OCI-LY3 (cell line): ENCODE data around the gene FAM53B.

Experiments used
- H2AFZ ChIP-seq: fragments of 200-600, 300-600 bp; shearing (Covaris generic); 2 replicates; pipeline ENCODE4 v1.6.0; 2014; ENCODE audit warnings: antibody characterized with exemption, low read depth, low read length
- H3K27ac ChIP-seq: fragments of 200-600, 300-600 bp; sonication (generic); 2 replicates; pipeline ENCODE4 v1.5.1; 2014; ENCODE audit warnings: mild to moderate bottlenecking, low read length, moderate library complexity, mixed read lengths
- H3K27me3 ChIP-seq: fragments of 200-600, 300-600 bp; sonication (generic); 2 replicates; pipeline ENCODE4 v1.6.1; 2014; ENCODE audit warnings: low read depth, low read length, mixed read lengths
- H3K36me3 ChIP-seq: fragments of 200-600, 300-600 bp; sonication (generic); replicated peaks from 2 replicates; pipeline ENCODE3; 2014; ENCODE audit warnings: low read depth, low read length, mixed read lengths
- H3K4me1 ChIP-seq: fragments of 300-600, 200-600 bp; sonication (generic); 2 replicates; pipeline ENCODE4 v1.6.1; 2014; ENCODE audit warnings: low read length, mixed read lengths
- H3K4me2 ChIP-seq: fragments of 200-600, 300-600 bp; sonication (generic); 2 replicates; pipeline ENCODE4 v1.6.1; 2014; ENCODE audit warnings: low read length, mixed read lengths
- H3K4me3 ChIP-seq: fragments of 300-600, 200-600 bp; sonication (generic); 2 replicates; pipeline ENCODE4 v1.5.1; 2014; ENCODE audit warnings: antibody characterized with exemption, mild to moderate bottlenecking, low read length, moderate library complexity
- H3K79me2 ChIP-seq: fragments of 300-600, 200-600 bp; shearing (Covaris generic); 2 replicates; pipeline ENCODE4 v1.6.1; 2014; ENCODE audit warnings: mild to moderate bottlenecking, low read length, mixed read lengths
- H3K9ac ChIP-seq: fragments of 300-600, 200-600 bp; shearing (Covaris generic); 2 replicates; pipeline ENCODE4 v1.6.0; 2014; ENCODE audit warnings: mild to moderate bottlenecking, low read length, moderate library complexity
- H3K9me3 ChIP-seq: fragments of 200-600, 300-600 bp; shearing (Covaris generic); 2 replicates; pipeline ENCODE4 v1.6.1; 2014; ENCODE audit warnings: low read length, mixed read lengths; ENCODE audit not compliant: insufficient read depth
- H4K20me1 ChIP-seq: fragments of 200-600, 300-600 bp; sonication (generic); 2 replicates; pipeline ENCODE4 v1.6.1; 2016; ENCODE audit warnings: low read length, mixed read lengths; ENCODE audit not compliant: insufficient read depth
- EZH2phosphoT487 ChIP-seq: fragments of 200-600 bp; shearing (Covaris generic); IDR thresholded peaks from 2 replicates; pipeline ENCODE4 v1.6.1; 2018; ENCODE audit warnings: antibody characterized with exemption, mixed run types, low read depth
- TF ChIP-seq, protein P1 (sequence below): fragments of 200-600, 300-600 bp; sonication (generic); IDR thresholded peaks from 2 replicates; pipeline ENCODE4 v1.5.1; 2014; ENCODE audit warnings: antibody characterized with exemption, low read length, low read depth

FAM53B gene

DNA sequence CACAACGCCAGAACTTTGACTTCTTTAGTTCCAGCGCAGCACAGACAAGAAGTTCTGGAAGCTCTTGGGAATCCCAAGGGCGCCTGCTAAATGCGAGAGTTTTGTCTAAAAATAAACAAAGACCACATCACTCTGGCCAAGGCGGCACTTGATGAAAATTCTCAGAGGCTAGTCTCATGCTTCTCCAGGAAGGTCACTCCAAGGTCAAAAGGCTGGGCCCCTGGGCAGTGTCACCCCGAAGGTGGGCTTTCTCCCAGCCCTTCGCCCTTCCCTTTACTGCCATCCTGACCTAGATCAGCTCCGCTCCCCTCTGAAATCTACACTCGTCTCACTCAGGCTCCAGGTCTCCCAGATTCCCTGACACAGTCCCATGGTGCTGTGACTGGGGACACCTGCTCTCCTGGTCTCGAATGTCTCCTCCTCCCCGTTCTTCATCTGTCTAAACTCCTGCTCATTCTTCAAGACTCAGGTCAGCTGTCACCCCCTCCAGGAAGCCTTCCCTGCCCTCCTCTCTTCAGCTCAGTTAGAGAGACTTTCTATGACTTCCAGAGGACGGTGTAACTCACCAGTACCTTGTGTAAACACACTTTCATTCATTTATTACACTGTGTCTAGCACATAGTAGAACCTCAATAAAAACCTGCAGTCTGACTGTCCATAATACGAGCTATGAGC is 10.5 kb downstream of the FAM53B start:
- H2AFZ ChIP-seq = no peak overlapping the region
- H3K4me1 ChIP-seq = peaks cover 86% of the 10 kb centered on the region
- H3K9ac ChIP-seq = peak overlapping the region; percentile 57
- peaks cover 40% of the 10 kb centered on the region for H4K20me1 ChIP-seq
- peaks cover 27% of the 10 kb centered on the region for H3K36me3 ChIP-seq
- H3K79me2 ChIP-seq = peaks cover 91% of the 10 kb centered on the region
- H3K4me2 ChIP-seq = peak overlapping the region; percentile 82
- peak overlapping the region; percentile 42; the same call in 1 of the 2 replicates for H3K4me3 ChIP-seq
- no peaks in the 10 kb centered on the region for H3K9me3 ChIP-seq
- TF ChIP-seq, protein P1, sequence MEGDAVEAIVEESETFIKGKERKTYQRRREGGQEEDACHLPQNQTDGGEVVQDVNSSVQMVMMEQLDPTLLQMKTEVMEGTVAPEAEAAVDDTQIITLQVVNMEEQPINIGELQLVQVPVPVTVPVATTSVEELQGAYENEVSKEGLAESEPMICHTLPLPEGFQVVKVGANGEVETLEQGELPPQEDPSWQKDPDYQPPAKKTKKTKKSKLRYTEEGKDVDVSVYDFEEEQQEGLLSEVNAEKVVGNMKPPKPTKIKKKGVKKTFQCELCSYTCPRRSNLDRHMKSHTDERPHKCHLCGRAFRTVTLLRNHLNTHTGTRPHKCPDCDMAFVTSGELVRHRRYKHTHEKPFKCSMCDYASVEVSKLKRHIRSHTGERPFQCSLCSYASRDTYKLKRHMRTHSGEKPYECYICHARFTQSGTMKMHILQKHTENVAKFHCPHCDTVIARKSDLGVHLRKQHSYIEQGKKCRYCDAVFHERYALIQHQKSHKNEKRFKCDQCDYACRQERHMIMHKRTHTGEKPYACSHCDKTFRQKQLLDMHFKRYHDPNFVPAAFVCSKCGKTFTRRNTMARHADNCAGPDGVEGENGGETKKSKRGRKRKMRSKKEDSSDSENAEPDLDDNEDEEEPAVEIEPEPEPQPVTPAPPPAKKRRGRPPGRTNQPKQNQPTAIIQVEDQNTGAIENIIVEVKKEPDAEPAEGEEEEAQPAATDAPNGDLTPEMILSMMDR = no peak
- no peak for TF ChIP-seq EZH2phosphoT487
- H3K27me3 ChIP-seq = no peaks in the 10 kb centered on the region
- peak overlapping the region; percentile 94 for H3K27ac ChIP-seq

DNA sequence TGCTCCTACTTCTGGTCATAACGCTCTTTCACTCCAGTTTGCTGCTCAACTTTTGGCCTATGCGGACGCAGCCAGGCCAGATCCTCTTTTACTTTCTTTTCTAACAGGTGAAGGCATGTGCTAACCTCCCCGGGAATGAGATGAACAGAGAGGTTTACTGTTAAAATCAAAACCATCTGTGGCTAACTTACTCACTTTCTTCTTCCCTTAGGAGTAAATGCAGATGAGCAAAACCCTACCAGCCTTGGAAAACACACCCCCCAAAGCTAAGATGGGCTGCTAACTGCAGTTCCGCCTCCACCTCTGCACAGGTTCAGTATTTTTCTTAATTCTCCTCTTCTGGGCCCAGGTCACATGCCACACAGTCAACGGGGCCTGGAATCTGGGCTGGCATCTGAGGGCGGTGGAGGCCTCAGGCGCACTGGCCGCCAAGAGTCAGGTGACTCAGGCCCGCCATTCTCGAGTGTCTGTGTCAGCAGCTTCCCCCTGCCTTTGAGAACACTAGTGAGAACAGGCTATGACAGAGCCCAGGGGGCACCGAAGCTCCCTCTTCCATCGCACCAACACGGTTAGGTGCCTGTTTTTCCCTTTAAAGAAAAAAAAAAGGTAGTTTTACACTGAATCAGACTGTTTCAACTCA is 11.1 kb downstream of the FAM53B start:
- Histone ChIP-seq H3K36me3 (peaks cover 24% of the 10 kb centered on the region), H3K9me3 (no peaks in the 10 kb centered on the region), H3K27ac (peak overlapping the region; percentile 94), H3K4me3 (peak overlapping the region; percentile 42; the same call in 1 of the 2 replicates), H4K20me1 (peaks cover 44% of the 10 kb centered on the region), H3K4me1 (peaks cover 86% of the 10 kb centered on the region), H3K79me2 (peaks cover 91% of the 10 kb centered on the region), H3K4me2 (peak overlapping the region; percentile 82), H3K27me3 (no peaks in the 10 kb centered on the region), H3K9ac (peak overlapping the region; percentile 57), H2AFZ (no peak overlapping the region)
- TF ChIP-seq, protein P1 = no peak
- TF ChIP-seq EZH2phosphoT487 = no peak

GRCh38 chr10:124731551-124731950 is 12.6 kb downstream of the FAM53B start:
- Histone ChIP-seq H3K27ac (no peak overlapping the region), H3K79me2 (peaks cover 86% of the 10 kb centered on the region), H4K20me1 (peaks cover 32% of the 10 kb centered on the region), H3K36me3 (peaks cover 24% of the 10 kb centered on the region), H3K4me3 (no peak overlapping the region), H3K9ac (no peak overlapping the region), H3K4me2 (no peak overlapping the region), H2AFZ (no peak overlapping the region), H3K4me1 (peaks cover 77% of the 10 kb centered on the region), H3K27me3 (no peaks in the 10 kb centered on the region), H3K9me3 (no peaks in the 10 kb centered on the region)
- no peak for TF ChIP-seq EZH2phosphoT487
- TF ChIP-seq, protein P1 = no peak

GRCh38 chr10:124730790-124731189 is 13.4 kb downstream of the FAM53B start:
- peaks cover 85% of the 10 kb centered on the region for H3K79me2 ChIP-seq

More at GRCh38 chr10:124730790-124731189, 13.4 kb downstream of the FAM53B start:
- TF ChIP-seq, protein P1 = no peak
- no peak for TF ChIP-seq EZH2phosphoT487
- H3K9ac ChIP-seq = no peak overlapping the region
- no peak overlapping the region for H2AFZ ChIP-seq
- H3K36me3 ChIP-seq = peaks cover 26% of the 10 kb centered on the region
- H3K4me2 ChIP-seq = no peak overlapping the region
- no peak overlapping the region for H3K27ac ChIP-seq
- H4K20me1 ChIP-seq = peaks cover 31% of the 10 kb centered on the region
- peaks cover 69% of the 10 kb centered on the region for H3K4me1 ChIP-seq
- H3K9me3 ChIP-seq = no peaks in the 10 kb centered on the region
- H3K27me3 ChIP-seq = no peaks in the 10 kb centered on the region
- no peak overlapping the region for H3K4me3 ChIP-seq
